ENCODE measurements around the gene ACSF2. TPM values are rescaled to one million over a fixed set of nuclear protein-coding genes. Genes with fewer than 3 reads are reported as not detected.

The ACSF2 gene
- total RNA-seq, 1 experiment from 2014 or later, result 12.2 TPM

DNA sequence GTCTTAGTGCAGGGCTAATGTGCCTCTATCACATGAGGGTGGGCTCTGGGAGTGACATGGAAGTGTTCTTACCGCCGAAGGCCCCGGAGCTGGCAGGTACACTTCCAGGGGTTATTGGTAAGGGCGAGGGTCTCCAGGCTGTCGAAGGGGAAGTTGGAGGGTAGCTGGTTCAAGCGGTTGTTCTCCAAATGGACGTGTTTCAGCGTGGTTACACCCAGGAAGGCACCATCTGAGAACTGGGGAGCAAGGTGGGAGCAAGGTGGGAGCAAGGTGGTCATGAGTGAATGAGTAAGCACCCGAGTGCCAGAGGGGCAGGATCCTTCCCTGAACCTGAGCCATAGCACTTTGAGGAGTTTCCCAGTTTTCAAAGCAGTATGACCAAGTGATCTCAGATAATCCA, 39.6 kb downstream of the ACSF2 start:
- Mint-ChIP-seq H3K9me3 (no peaks in the 10 kb centered on the region), H3K27ac (no peak overlapping the region), H3K4me1 (peaks cover 16 to 24% of the 10 kb centered on the region in 2 experiments), H3K4me3 (no peak overlapping the region), H3K27me3 (ENCODE audit: low read depth) (peaks cover 33% of the 10 kb centered on the region), H3K36me3 (ENCODE audit: insufficient read depth in 1 of 3, low read depth in 3 of 3) (peaks cover 0 to 4% (median 2%) of the 10 kb centered on the region in 3 experiments; a peak in 4 of 7 replicates)
- Histone ChIP-seq H3K79me2 (ENCODE audit: insufficient read depth, low read length) (no peaks in the 10 kb centered on the region), H3K23me2 (ENCODE audit: insufficient read length, low read depth, low read length, poor library complexity, severe bottlenecking) (peaks cover 2% of the 10 kb centered on the region), H2BK12ac (ENCODE audit: insufficient read length, low read depth, low read length) (no peak overlapping the region), H4K20me1 (ENCODE audit: control insufficient read depth, insufficient read depth, insufficient read length) (no peaks in the 10 kb centered on the region), H2BK15ac (ENCODE audit: low read depth, low read length) (no peak overlapping the region), H3K4me1 (ENCODE audit: insufficient read depth, low read length) (peaks cover 3% of the 10 kb centered on the region; the same call in 1 of the 2 replicates), H2AFZ (ENCODE audit: low read length) (no peak overlapping the region), H3K79me1 (ENCODE audit: insufficient read depth, low read depth, low read length, poor library complexity, severe bottlenecking) (no peaks in the 10 kb centered on the region), H3T11ph (ENCODE audit: low read length) (no peak overlapping the region), H3K4ac (ENCODE audit: low read depth, low read length) (no peak overlapping the region), H3K56ac (ENCODE audit: insufficient read length, low read depth, low read length) (no peak overlapping the region), H2AK5ac (ENCODE audit: insufficient read length, low read length) (no peak overlapping the region), H2BK20ac (ENCODE audit: low read depth, low read length, poor library complexity, severe bottlenecking) (no peak overlapping the region), H3K27ac (ENCODE audit: insufficient read length, low read depth, low read length) (no peak overlapping the region), H3K18ac (ENCODE audit: insufficient read length, low read depth, low read length) (no peak overlapping the region), H2BK5ac (ENCODE audit: insufficient read length, low read length) (no peak overlapping the region), H3K9me3 (ENCODE audit: control insufficient read depth, low read depth, low read length) (no peaks in the 10 kb centered on the region), H2BK120ac (ENCODE audit: low read depth, low read length, poor library complexity, severe bottlenecking) (no peak overlapping the region), H3K4me2 (ENCODE audit: insufficient read depth, insufficient read length, low read length) (no peak overlapping the region), H3K27me3 (ENCODE audit: insufficient read depth, low read length) (peaks cover 12% of the 10 kb centered on the region; the same call in 1 of the 2 replicates), H4K91ac (ENCODE audit: insufficient read length, low read depth, low read length) (no peak overlapping the region), H4K5ac (ENCODE audit: insufficient read length, low read depth, low read length) (no peak overlapping the region), H3K23ac (ENCODE audit: insufficient read length, low read depth, low read length) (no peak overlapping the region), H3K14ac (ENCODE audit: insufficient read depth, low read length) (no peak overlapping the region), H3K9ac (ENCODE audit: extremely low read depth, insufficient read length, low read length) (no peak overlapping the region), H4K8ac (replicated peaks; ENCODE audit: insufficient read length, low read depth, low read length) (no peak overlapping the region)
- TF ChIP-seq, protein P1, sequence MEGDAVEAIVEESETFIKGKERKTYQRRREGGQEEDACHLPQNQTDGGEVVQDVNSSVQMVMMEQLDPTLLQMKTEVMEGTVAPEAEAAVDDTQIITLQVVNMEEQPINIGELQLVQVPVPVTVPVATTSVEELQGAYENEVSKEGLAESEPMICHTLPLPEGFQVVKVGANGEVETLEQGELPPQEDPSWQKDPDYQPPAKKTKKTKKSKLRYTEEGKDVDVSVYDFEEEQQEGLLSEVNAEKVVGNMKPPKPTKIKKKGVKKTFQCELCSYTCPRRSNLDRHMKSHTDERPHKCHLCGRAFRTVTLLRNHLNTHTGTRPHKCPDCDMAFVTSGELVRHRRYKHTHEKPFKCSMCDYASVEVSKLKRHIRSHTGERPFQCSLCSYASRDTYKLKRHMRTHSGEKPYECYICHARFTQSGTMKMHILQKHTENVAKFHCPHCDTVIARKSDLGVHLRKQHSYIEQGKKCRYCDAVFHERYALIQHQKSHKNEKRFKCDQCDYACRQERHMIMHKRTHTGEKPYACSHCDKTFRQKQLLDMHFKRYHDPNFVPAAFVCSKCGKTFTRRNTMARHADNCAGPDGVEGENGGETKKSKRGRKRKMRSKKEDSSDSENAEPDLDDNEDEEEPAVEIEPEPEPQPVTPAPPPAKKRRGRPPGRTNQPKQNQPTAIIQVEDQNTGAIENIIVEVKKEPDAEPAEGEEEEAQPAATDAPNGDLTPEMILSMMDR (conservative IDR thresholded peaks at IDR 0.05), result no peak
- WGBS (ENCODE audit: extremely low coverage, insufficient read length, low lambda C conversion rate), result no CpG with 5 or more reads among the region's 9 CpGs
- no peak for DNase-seq
